ENCODE results near the gene TIAM2.

DNA sequence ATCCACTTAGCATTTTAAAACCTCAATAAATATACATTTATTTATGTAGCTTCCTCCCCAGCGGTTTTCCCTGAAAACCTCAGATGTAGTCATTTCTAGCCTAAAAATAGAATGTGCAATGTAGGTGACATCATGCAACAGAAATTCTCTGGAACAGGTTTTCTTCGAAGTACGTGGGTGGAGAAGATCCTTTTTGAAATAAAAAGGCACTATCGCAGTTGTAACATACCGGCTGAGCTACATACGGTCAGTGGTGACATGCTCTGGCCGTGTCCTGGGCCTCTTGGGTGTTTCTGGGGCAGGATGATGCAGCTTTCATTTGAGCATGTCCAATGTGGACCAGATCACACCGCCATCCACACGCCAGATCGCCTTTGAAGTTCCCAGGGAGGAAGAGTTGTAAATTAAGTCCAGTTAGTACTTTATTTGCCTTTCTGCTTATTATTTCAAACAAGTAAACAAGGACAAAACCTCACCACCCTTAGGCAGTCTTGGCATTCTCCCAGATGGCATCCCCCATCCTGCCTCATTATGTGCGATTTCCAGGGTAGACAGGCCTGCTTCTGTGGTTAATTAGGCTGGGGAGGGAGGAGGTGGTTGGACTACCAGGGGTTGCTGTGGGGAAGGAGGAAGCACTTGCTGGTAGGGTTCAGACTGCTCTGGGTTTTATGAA lies 159.2 kb downstream of the TIAM2 start:
- TF ChIP-seq, protein P1, sequence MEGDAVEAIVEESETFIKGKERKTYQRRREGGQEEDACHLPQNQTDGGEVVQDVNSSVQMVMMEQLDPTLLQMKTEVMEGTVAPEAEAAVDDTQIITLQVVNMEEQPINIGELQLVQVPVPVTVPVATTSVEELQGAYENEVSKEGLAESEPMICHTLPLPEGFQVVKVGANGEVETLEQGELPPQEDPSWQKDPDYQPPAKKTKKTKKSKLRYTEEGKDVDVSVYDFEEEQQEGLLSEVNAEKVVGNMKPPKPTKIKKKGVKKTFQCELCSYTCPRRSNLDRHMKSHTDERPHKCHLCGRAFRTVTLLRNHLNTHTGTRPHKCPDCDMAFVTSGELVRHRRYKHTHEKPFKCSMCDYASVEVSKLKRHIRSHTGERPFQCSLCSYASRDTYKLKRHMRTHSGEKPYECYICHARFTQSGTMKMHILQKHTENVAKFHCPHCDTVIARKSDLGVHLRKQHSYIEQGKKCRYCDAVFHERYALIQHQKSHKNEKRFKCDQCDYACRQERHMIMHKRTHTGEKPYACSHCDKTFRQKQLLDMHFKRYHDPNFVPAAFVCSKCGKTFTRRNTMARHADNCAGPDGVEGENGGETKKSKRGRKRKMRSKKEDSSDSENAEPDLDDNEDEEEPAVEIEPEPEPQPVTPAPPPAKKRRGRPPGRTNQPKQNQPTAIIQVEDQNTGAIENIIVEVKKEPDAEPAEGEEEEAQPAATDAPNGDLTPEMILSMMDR (IDR thresholded peaks at IDR 0.05), result no peak
- TF ChIP-seq POLR2A (IDR thresholded peaks at IDR 0.05), result no peak

Measured in adrenal gland (tissue), 5 donors.